GM18508 (cell line): ENCODE results near the gene ARHGAP27.
"Not testable (repeated sequence)": the region's sequence is repeated elsewhere in the genome, so short reads cannot be mapped to it uniquely, and the experiment has no call there.

ENCODE experiments used
- ATAC-seq: cut with Tn5 transposase; IDR thresholded peaks from one replicate; pipeline ENCODE4 v1.9.1; 2021; ENCODE audit warnings: moderate number of reproducible peaks; ENCODE audit not compliant: insufficient read depth, unreplicated experiment

The ARHGAP27 gene

DNA sequence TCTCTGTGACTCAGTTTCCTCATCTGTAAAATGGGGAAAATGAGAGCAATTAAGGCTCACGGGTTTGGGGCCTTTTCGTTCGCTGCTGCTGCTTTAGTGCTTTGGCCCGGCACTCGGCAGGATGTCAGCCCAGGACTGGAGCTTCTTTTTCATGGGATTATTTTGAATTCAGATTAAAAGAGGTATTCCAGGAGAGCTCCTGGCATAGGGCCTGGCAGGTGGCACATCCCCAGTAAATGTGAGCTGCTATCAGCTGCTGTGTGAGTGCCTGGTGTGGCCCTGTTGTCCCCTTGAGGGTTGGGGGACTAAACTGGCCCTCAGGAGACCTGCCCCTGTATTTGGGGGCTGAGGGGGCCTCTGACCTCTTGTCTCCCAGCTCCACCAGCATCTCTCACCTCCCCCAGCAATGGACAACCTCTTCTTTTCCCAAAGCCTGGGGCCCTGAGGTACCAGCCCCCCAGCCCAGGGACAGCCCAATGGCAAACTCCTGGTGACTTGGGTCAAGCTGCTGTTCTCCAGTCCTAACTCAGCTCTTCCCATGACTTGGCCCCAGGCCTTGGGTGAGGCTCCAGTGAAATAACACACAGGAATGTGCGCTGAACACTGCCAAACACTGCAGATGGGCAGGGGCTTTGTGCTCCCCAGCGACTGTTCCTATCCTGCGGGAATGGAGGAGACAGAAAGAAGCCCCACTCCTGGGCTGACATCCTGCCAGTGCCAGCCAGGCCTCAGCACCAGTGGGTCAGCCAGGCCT, 14.4 kb upstream of the ARHGAP27 start:
- not testable (repeated sequence) for ATAC-seq

DNA sequence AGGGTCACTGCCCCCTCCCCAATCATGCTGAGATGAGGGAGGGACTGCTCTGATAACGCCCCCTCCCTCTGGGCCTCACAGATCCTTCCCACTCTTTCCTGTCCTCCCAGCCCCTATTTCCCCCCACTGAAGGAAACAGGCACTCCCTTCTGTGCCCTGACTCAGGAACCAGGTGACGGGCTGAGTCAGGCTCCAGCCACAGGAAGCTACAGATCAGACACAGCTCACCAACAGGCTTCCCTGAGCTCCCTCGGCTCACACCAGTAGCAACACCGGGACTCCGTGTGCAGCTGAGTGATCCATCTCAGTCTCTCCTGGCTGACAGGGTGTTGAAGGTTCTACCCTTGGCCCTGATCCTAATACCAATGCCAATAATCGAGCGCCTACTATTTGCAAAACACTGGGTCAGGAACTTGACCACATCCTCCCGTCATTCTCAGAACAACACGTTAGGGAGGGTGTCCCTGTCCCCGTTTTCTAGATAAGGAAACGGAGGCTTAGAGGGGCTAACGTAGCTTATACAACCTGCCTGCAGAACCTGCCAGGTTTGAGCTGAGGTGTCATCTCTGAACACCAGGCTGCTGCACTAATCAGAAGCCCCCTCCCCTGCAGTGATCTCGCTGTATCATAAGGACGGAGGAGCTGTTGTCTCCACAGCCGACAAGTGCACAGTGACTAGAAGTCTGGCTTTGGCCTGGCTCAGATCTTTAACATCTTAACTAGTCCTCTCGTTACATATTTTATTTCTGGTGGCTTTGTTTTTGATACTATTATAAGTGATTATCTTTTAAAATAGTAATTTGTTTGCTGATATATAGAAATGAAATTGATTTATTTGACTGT, 13.5 kb upstream of the ARHGAP27 start:
- not testable (repeated sequence) for ATAC-seq

- not testable (repeated sequence) for ATAC-seq
Observed at GRCh38 chr17:45444856-45445820, 12.5 kb upstream of the ARHGAP27 start.

DNA sequence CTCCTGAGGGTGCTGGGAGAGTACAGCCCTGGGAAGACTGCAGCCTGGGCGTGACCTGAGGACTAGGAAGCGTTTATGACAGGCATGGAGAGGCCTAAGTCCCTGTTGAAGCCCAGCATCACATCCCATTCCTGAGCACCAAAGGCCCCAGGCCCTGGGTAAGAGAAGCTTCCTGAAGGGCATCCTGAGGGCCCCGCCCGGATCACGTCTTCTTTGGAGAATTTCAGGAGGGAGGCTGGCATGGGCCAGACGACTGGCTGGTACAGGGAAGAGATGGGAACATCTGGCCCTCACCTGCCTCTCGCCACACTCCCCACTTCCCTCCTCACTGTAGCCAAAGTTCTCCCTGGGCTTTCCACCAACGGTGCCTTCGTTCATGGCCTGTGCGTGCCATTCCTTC, 11.6 kb upstream of the ARHGAP27 start:
- ATAC-seq: not testable (repeated sequence)

- ATAC-seq: not testable (repeated sequence)
Observed at GRCh38 chr17:45443371-45444260, 10.9 kb upstream of the ARHGAP27 start.

DNA sequence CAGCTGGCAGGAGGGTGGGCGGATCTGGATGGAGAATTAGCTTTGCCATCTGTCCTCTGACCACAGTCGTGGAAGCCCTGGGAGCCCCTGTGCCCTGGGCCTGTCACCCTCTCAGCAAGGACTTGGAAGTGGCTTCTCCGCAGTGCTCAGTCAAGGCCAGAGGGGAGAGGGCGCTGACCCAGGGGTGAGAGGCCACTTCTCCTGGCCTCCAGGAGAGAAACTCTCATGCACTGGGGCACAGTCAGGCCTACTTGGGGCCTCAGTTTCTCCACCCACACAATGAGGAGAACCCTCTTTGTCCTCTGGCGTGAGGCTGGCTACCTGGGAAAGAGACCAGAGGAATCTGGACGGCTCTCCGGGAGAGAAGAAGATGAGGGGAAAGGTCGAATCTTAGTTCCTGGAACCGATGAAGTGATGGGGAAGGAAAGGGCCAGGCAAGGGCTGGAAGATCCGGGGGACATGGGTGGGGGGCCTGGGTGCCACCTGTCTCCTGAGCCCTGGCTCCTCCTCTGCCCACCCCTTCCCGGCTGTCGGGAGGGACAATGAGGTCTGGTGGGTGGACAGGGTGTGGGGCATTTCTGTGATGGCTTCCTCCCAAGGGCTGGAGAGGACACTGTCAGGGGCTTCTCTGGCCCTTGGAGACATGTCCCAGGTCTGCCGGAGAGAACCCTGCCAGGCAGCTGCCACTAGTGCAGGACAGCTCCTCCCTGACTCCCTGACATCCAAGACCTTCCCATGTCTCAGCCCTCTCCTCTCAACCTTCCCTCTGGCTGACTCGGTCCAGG, 9.0 kb upstream of the ARHGAP27 start:
- ATAC-seq: no peak

GRCh38 chr17:45440839-45441515, 8.3 kb upstream of the ARHGAP27 start:
- ATAC-seq: not testable (repeated sequence)

GRCh38 chr17:45440161-45440778, 7.6 kb upstream of the ARHGAP27 start:
- ATAC-seq: no peak

DNA sequence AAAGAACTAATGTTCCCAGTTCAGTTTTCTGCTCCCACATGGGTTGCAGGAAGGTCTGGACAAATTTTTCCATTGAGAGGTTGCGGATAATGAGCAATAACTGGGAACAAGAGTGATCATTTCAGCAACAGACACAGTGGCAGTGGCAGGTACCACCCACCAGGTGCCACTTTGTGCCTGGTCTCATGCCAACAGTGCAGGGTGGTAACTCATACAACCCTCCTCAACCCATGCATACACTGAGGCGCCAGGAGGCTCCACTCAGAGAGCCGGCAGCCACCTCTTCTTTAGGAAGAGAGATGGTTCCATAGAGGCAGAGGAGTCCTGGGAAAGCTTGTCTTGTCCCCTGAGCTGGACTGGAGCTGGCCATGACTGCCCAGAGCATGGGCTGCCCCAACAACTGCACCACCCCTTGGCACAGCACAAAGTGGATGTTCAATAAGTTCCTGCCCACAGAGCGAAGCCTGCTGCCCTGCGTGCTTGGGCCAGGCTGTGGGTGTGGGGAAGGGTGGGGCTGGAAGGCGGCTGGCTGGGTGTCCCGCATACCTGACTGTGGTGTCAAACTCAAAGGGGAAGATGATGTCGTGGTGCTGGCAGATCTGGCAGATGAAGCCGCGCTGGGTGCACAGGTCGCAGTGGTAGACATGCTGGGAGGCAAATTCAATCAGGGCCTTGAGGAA, 6.4 kb upstream of the ARHGAP27 start:
- ATAC-seq: no peak

DNA sequence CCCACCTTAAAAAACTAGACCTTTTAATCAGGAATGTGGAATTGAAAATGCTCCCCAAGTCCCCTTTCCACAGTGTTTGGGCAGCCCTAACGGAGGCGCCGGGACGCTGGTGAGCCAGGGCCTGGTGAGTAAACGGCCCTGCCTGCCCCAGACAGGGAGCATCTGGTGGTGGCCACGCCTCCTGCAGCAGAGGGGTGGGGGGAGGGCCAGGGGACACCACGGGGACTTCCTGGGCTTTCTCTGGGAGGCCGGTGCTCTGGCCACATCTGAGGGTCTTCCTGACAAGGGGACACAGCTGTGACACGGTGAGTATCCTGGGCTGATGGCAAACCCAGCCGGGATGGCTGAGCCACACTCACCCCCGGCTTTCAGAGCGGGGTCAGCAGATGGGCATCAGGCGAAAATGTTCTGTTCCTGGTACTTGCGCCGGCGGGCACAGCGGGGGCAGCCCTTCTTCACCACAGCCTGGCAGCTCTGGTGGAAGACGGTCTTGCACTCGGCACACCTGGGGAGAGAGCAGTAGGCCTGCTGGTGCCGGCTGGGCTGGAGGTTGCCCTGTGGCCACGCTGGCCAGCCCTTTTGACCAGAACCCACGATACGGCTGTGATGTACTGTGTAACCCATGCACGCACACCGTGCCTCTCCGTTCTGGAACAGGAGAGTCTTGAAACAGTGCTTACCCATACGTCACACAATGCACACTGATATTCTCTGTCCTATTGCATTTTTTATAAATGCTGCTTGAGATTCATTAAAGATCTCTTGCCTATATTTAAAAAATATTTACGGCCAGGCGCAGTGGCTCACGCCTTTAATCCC, 5.0 kb upstream of the ARHGAP27 start:
- no peak for ATAC-seq

DNA sequence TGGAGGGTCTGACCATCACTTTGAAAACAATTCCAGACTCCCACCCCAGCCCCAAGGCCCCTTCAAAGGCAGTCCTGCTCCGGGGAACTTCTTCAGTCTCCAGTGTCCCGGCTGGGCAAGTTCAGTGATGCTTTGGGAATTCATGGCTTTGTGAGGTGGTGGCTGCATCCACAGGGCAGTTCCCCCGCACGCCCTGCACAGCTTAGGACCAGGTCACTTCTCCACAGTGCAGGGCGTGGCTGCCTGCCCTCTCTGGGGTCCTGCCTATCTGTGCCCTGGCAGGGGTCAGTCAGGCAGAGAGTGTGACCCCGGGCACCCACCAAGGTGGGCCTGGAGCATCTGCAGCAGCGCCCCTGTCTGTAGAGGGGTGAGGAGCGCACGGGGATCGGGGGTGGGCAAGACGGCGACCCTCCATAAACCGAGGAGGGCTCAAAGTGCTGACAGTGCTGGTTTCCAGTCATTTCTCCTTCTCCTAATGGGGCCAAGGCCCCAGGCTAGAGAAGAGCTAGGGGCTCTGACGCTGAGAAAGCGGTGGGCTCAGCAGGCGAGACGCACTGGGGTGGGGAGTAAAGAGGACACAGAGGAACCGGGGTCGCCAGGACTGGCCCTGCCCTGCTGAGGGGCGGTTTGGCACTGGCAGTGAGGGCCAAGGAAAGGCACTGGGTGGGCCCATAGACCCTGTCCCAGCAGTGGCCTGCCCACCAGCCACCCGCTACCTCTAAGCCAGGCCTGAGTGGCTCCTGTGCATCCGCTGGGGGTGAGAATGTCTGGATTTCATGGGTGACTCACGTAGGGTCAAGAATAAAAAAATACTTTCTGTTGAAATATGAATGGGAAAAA, 4.2 kb upstream of the ARHGAP27 start:
- no peak for ATAC-seq

DNA sequence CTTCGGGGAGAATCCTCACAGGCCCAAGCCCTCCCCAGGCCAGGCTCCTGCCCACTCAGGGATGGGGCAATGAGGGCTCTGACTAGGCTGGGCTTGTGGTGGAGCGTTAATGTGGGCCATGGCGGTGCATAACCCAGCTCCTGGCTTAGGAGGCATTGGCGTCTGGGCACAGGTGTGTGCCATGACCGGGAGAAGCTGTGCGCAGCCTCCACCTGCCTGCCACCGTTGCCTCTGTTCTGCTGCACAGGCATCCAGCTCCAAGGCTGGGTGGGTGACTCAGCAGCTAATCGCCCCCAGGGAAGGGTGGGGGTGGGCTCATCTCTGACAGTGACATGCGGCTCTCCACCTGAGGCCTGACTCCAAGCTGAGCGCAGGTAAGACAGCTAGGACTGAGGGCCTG, 3.5 kb upstream of the ARHGAP27 start:
- no peak for ATAC-seq

GRCh38 chr17:45435481-45435880, 2.8 kb upstream of the ARHGAP27 start:
- ATAC-seq: no peak

DNA sequence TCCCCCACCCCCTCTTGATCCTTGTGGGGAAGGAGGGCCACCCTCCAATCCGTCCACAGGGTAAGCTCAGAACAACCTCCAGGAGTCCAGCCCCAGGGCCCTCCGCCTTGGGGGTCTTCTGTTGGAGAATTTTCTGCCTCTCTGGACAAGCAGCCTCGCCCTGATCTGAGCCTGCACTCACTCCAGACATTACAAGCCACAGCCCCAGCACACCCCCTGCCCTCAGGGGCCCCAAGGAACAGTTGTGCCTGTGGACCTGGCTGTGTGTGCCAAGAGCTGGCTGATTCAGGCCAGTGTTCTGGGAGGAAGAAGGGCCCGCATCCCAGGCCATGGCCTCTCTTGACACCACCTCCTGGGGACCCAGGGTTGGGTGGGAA, 477 bp upstream of the ARHGAP27 start:
- no peak for ATAC-seq
